Measurements from ENCODE around the gene IL1RAPL2. TPM values are rescaled to one million over a fixed set of nuclear protein-coding genes. Genes with fewer than 3 reads are reported as not detected.
A peak's percentile ranks its signal among the peaks of the same experiment; 100 is the strongest.

IL1RAPL2 gene
- polyA plus RNA-seq, 3 donors, result not detected

DNA sequence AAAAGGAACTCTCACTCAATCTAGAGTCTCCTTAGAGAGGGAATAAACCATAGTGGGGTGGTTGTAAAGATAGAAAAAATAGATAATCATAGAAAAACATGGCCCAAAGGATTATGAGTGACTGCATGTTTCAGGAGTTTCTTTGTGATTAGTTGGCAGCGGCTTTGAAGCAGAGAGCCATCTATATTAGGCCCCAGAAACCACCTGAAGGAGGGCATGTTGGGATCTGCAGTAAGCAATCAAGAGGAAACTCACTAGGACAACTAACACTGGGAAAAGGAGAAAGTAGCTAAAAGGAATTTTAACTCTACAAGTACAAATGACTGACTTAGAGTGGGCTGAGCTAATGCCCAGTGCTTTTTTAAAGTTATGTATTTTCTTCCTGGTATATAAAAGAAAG, 987.1 kb downstream of the IL1RAPL2 start:
- TF ChIP-seq, protein P1, sequence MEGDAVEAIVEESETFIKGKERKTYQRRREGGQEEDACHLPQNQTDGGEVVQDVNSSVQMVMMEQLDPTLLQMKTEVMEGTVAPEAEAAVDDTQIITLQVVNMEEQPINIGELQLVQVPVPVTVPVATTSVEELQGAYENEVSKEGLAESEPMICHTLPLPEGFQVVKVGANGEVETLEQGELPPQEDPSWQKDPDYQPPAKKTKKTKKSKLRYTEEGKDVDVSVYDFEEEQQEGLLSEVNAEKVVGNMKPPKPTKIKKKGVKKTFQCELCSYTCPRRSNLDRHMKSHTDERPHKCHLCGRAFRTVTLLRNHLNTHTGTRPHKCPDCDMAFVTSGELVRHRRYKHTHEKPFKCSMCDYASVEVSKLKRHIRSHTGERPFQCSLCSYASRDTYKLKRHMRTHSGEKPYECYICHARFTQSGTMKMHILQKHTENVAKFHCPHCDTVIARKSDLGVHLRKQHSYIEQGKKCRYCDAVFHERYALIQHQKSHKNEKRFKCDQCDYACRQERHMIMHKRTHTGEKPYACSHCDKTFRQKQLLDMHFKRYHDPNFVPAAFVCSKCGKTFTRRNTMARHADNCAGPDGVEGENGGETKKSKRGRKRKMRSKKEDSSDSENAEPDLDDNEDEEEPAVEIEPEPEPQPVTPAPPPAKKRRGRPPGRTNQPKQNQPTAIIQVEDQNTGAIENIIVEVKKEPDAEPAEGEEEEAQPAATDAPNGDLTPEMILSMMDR (IDR thresholded peaks at IDR 0.05), result no peak
- no CpG with 5 or more reads among the region's 1 CpG for WGBS (ENCODE audit: insufficient coverage)
- Mint-ChIP-seq H3K4me1 (no peaks in the 10 kb centered on the region), H3K4me3 (no peak overlapping the region), H3K36me3 (no peaks in the 10 kb centered on the region), H3K27ac (peak overlapping the region in 1 of 7 donors; percentile 32), H3K9me3 (peaks cover 0 to 3% (median 0%) of the 10 kb centered on the region in 7 donors), H3K27me3 (ENCODE audit: low read depth in 3 of 3) (peaks cover 0 to 2% (median 0%) of the 10 kb centered on the region in 3 donors)
- no peak overlapping the region for H3K9ac ChIP-seq (ENCODE audit: insufficient read depth, low read length, poor library complexity, severe bottlenecking)
- no peaks in the 10 kb centered on the region for H4K20me1 ChIP-seq (ENCODE audit: insufficient read depth, low read length)
- H3K4me2 ChIP-seq (replicated peaks; ENCODE audit: extremely low read depth, low read length, poor library complexity, severe bottlenecking), result no peak overlapping the region
- intact Hi-C loops (cut with micrococcal nuclease), result no loop called here
- no peaks in the 10 kb centered on the region for H3K4me1 ChIP-seq (ENCODE audit: control insufficient read depth in 1 of 2, insufficient read depth in 2 of 2, low read length in 2 of 2)
- DNase-seq, result no peak
- no peak overlapping the region for H2AFZ ChIP-seq (ENCODE audit: insufficient read depth, low read depth, low read length, poor library complexity, severe bottlenecking)
- H3K36me3 ChIP-seq (replicated peaks in 1 of 2; ENCODE audit: control insufficient read depth in 1 of 2, insufficient read depth in 2 of 2, low read length in 2 of 2), result no peaks in the 10 kb centered on the region
- no peaks in the 10 kb centered on the region for H3K27me3 ChIP-seq (ENCODE audit: control insufficient read depth in 2 of 2, insufficient read depth in 2 of 2, low read length in 2 of 2)
- no peaks in the 10 kb centered on the region for H3K79me2 ChIP-seq (ENCODE audit: insufficient read depth, low read length)
- no peaks in the 10 kb centered on the region for H3K9me3 ChIP-seq (replicated peaks in 1 of 2; ENCODE audit: control insufficient read depth in 1 of 2, insufficient read depth in 1 of 2, low read length in 2 of 2)
- H3K4me3 ChIP-seq (replicated peaks in 1 of 3; ENCODE audit: low read depth in 2 of 3, low read length in 3 of 3), result no peak overlapping the region
- H3K27ac ChIP-seq (ENCODE audit: low read depth in 1 of 2, low read length in 2 of 2), result no peak overlapping the region

DNA sequence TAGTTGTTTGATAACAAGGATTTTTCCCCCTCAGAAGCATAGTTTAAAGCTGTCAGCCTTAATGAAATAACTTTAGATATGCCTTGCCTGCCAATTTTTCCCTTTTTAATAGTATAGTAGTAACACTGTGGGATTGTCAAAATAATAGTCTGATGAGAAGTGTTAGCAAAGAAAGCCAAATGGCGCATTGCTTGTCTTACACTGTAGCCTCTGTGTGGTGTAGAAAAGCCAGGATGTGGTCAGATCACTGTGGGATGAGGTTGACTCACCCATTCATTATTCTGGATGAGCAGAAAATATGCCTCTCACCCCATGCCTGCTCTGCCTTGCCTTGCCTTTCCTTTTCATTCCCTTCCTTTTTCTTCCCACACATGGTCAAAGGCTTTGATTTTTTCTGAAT, 998.5 kb downstream of the IL1RAPL2 start:
- Histone ChIP-seq H3K27ac (ENCODE audit: low read depth in 1 of 2, low read length in 2 of 2) (no peak overlapping the region), H3K9me3 (replicated peaks in 1 of 2; ENCODE audit: control insufficient read depth in 1 of 2, insufficient read depth in 1 of 2, low read length in 2 of 2) (no peaks in the 10 kb centered on the region), H3K4me2 (replicated peaks; ENCODE audit: extremely low read depth, low read length, poor library complexity, severe bottlenecking) (no peak overlapping the region), H3K4me1 (ENCODE audit: control insufficient read depth in 1 of 2, insufficient read depth in 2 of 2, low read length in 2 of 2) (no peaks in the 10 kb centered on the region), H3K36me3 (replicated peaks in 1 of 2; ENCODE audit: control insufficient read depth in 1 of 2, insufficient read depth in 2 of 2, low read length in 2 of 2) (no peaks in the 10 kb centered on the region), H3K4me3 (replicated peaks in 1 of 3; ENCODE audit: low read depth in 2 of 3, low read length in 3 of 3) (no peak overlapping the region), H3K27me3 (ENCODE audit: control insufficient read depth in 2 of 2, insufficient read depth in 2 of 2, low read length in 2 of 2) (no peaks in the 10 kb centered on the region), H2AFZ (ENCODE audit: insufficient read depth, low read depth, low read length, poor library complexity, severe bottlenecking) (no peak overlapping the region), H3K79me2 (ENCODE audit: insufficient read depth, low read length) (no peaks in the 10 kb centered on the region), H4K20me1 (ENCODE audit: insufficient read depth, low read length) (no peaks in the 10 kb centered on the region), H3K9ac (ENCODE audit: insufficient read depth, low read length, poor library complexity, severe bottlenecking) (no peak overlapping the region)
- H3K36me3 Mint-ChIP-seq, result no peaks in the 10 kb centered on the region
- WGBS (ENCODE audit: insufficient coverage), result no CpG with 5 or more reads among the region's 1 CpG
- peaks cover 0 to 5% (median 0%) of the 10 kb centered on the region in 7 donors for H3K9me3 Mint-ChIP-seq
- TF ChIP-seq, protein P1 (IDR thresholded peaks at IDR 0.05), result no peak
- H3K27me3 Mint-ChIP-seq (ENCODE audit: low read depth in 3 of 3), result no peaks in the 10 kb centered on the region
- no peak for DNase-seq
- H3K27ac Mint-ChIP-seq, result no peak overlapping the region
- intact Hi-C loops (cut with micrococcal nuclease), result no loop called here
- H3K4me3 Mint-ChIP-seq, result no peak overlapping the region
- no peaks in the 10 kb centered on the region for H3K4me1 Mint-ChIP-seq
